ENCODE data around the gene OR1F1.
"Not testable (repeated sequence)": the region's sequence is repeated elsewhere in the genome, so short reads cannot be mapped to it uniquely, and the experiment has no call there.

Gene OR1F1

DNA sequence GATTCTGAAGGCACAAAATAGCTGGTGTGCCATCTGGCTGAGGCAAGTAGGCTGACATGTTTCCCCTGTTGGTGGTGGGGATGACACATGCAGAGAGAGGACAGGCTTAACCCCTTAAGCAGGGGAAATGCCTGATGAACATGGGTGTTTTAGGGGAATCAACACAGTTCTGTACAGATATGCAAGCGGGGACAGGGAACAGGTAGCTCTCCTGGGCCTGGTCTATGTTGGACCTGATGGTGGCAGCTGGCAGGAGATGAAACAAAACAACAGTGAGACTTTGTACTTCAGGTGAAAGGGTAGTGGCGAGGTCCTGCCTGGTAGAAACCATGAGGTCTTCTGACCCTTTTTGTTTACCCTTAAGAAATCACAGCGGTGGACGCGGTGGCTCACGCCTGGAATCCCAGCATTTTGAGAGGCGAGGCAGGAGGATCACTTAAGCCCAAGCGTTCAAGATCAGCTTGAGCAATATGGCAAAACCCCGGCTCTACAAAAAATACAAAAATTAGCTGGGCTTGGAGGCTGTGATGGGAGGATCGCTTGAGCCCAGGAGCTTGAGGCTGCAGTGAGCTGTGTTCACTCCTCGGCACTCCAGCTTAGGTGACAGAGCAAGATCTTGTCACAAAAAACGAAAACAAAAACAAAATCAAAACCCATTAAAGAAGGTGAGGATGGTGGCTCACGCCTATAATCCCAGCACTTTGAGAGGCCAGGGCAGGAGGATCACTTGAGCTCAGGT is 10.5 kb downstream of the OR1F1 start:
- Histone ChIP-seq H3K9me3 (ENCODE audit: control insufficient read depth, low read length) (no peaks in the 10 kb centered on the region), H3K27me3 (ENCODE audit: control insufficient read depth, insufficient read depth, low read length, poor library complexity, severe bottlenecking) (peaks cover 23% of the 10 kb centered on the region), H3K27ac (ENCODE audit: insufficient read depth, low read depth, low read length, poor library complexity, severe bottlenecking) (no peak overlapping the region), H3K4me3 (ENCODE audit: insufficient read depth, low read depth, low read length) (no peak overlapping the region), H3K4me1 (ENCODE audit: control insufficient read depth, insufficient read depth, low read length) (no peaks in the 10 kb centered on the region), H3K36me3 (ENCODE audit: control insufficient read depth, insufficient read depth, low read length) (no peaks in the 10 kb centered on the region)
- WGBS, 2 experiments = 88 to 89% methylated on average over 13 of the region's 13 CpGs

DNA sequence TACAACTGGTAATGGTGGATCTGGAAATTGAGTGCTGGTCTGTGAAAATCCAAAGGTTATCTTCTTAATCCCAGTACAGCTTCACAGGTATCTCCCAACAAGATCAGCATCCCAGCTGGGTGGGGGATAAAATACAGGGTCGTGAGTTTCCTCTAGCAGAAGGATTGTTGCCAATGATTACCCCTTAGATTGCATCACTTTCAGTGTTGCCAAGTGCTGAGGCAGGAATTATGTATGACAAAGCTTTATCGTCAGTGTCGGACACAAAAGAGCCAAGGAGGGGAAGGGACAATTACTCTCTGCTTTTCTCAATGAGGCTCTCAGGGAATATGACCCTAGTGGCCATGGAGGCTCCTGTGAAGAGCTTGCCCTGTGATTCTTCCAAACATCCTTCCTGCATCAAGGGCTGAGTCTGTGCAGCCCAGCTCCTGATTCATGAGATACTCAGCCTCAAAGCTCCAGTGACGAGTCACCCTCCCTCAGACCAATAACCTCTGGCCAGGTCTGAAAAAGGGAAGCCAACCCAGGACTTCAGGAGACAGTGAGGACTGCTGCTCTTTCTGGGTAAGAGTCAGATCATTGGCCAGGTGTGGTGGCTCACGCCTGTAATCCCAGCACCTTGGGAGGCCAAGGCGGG is 15.0 kb downstream of the OR1F1 start:
- Histone ChIP-seq H3K4me1 (ENCODE audit: control insufficient read depth, insufficient read depth, low read length) (no peaks in the 10 kb centered on the region), H3K9me3 (ENCODE audit: control insufficient read depth, low read length) (no peaks in the 10 kb centered on the region), H3K27me3 (ENCODE audit: control insufficient read depth, insufficient read depth, low read length, poor library complexity, severe bottlenecking) (peaks cover 8% of the 10 kb centered on the region), H3K36me3 (ENCODE audit: control insufficient read depth, insufficient read depth, low read length) (no peaks in the 10 kb centered on the region), H3K4me3 (ENCODE audit: insufficient read depth, low read depth, low read length) (no peak overlapping the region), H3K27ac (ENCODE audit: insufficient read depth, low read depth, low read length, poor library complexity, severe bottlenecking) (no peak overlapping the region)
- WGBS, 2 experiments = 70 to 73% methylated on average over 6 of the region's 6 CpGs

DNA sequence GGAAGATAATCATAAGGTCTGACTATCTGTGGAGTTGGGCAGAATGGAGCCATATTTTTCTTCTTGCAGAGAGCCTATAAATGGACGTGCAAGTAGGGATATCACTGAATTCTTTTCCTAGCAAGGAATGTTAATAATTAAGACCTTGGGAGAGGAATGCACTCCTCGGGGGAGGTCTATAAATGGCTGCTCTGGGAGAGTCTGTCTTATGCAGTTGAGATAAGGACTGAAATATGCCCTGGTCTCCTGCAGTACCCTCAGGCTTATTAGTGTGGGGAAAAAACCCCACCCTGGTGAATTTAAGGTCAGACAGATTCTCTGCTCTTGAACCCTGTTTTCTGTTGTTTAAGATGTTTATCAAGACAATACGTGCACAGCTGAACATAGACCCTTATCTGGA is 17.9 kb downstream of the OR1F1 start:
- not testable (repeated sequence) for H3K27me3 ChIP-seq (ENCODE audit: control insufficient read depth, insufficient read depth, low read length, poor library complexity, severe bottlenecking); H3K36me3 ChIP-seq (ENCODE audit: control insufficient read depth, insufficient read depth, low read length); H3K4me1 ChIP-seq (ENCODE audit: control insufficient read depth, insufficient read depth, low read length); H3K27ac ChIP-seq (ENCODE audit: insufficient read depth, low read depth, low read length, poor library complexity, severe bottlenecking); H3K4me3 ChIP-seq (ENCODE audit: insufficient read depth, low read depth, low read length); H3K9me3 ChIP-seq (ENCODE audit: control insufficient read depth, low read length)
- 65 to 79% methylated on average over 3 of the region's 3 CpGs for WGBS, 2 experiments

DNA sequence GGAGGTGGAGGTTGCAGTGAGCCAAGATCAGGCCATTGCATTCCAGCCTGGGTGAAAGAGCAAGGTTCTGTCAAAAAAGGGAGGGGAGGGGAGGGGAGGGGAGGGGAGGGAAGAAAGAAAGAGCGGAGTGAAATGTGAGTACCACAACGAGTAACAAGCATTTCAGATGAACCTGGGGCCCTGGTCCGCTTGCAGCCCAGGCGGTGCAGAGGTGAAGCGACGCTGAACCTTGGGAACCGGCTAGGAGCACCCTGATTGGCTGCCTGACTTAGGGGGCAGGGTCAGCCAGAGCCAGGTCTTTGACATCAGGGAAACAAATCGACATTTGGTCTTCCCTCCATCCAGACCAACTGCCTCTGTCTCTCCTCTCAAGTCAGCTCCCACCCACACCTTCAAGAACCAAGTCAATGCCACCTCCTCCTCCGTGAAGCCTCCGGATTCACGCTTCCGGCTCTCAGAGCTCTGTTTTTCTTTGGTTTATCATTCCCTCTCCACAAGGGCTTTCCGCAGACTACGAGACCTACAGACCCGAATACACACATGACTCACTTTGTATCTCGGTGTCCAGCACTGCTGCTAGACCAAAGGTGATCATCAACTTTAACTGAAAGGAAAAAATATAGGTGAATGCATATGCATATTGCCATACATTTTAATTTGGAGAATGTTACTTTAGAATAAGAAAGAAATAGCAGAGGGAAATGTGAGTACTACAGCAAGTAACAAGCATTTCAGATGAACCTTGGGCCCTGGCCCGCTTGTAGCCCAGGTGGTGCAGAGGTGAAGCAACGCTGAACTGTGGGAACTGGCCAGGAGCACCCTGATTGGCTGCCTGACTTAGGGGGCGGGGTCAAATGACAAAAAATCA is 19.3 kb downstream of the OR1F1 start:
- no peaks in the 10 kb centered on the region for H3K36me3 ChIP-seq (ENCODE audit: control insufficient read depth, insufficient read depth, low read length)
- no peaks in the 10 kb centered on the region for H3K27me3 ChIP-seq (ENCODE audit: control insufficient read depth, insufficient read depth, low read length, poor library complexity, severe bottlenecking)
- H3K27ac ChIP-seq (ENCODE audit: insufficient read depth, low read depth, low read length, poor library complexity, severe bottlenecking) = no peak overlapping the region
- peaks cover 2% of the 10 kb centered on the region for H3K9me3 ChIP-seq (ENCODE audit: control insufficient read depth, low read length)
- WGBS, 2 experiments = 64 to 68% methylated on average over 18 to 19 of the region's 19 CpGs
- no peaks in the 10 kb centered on the region for H3K4me1 ChIP-seq (ENCODE audit: control insufficient read depth, insufficient read depth, low read length)
- no peak overlapping the region for H3K4me3 ChIP-seq (ENCODE audit: insufficient read depth, low read depth, low read length)

DNA sequence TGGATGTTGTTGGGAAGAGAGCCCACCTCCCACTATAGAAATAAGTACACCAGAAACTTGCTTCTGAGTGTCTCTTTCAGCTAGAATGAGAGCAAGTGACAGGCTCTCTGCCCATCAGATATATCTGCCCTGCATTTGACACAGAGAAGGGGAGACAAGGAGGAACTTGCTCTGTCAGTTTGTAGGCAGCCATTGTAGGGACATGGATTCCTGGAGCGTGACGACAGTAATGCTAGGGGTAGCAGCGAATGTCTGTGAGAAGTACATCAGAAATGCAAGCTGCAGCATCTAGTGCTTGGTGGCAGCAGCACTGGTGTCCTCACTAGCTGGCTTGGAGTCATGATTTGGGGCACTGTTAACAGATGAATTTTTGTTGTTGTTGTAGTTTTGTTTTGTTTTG is 24.0 kb downstream of the OR1F1 start:
- no peaks in the 10 kb centered on the region for H3K4me1 ChIP-seq (ENCODE audit: control insufficient read depth, insufficient read depth, low read length)
- WGBS, 2 experiments = 83 to 85% methylated on average over 3 of the region's 3 CpGs

DNA sequence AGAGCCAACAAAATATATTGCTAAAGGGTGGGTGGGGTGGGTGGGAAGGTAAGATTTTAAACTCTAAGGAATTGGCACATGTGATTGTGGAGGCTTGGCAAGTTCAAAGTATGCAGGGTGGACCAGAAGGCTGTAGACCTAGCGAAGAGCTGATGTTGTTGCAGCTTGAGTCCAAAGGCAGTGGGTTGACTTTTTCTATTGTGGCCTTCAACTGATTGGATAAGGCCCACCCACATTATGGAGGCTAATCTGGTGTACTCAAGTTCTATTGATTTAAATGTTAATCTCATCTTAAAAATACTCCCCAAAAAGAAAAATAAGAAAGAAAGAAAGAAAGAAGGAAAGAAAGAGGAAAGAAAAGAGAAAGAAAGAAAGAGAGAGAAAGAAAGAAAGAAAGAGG is 24.6 kb downstream of the OR1F1 start:
- Histone ChIP-seq H3K4me3 (ENCODE audit: insufficient read depth, low read depth, low read length) (no peak overlapping the region), H3K36me3 (ENCODE audit: control insufficient read depth, insufficient read depth, low read length) (no peaks in the 10 kb centered on the region), H3K27me3 (ENCODE audit: control insufficient read depth, insufficient read depth, low read length, poor library complexity, severe bottlenecking) (no peaks in the 10 kb centered on the region), H3K27ac (ENCODE audit: insufficient read depth, low read depth, low read length, poor library complexity, severe bottlenecking) (no peak overlapping the region), H3K9me3 (ENCODE audit: control insufficient read depth, low read length) (peaks cover 2% of the 10 kb centered on the region), H3K4me1 (ENCODE audit: control insufficient read depth, insufficient read depth, low read length) (no peaks in the 10 kb centered on the region)
- 69 to 74% methylated on average over 1 of the region's 1 CpG for WGBS, 2 experiments

More for the DNA sequence above, 24.0 kb downstream of the OR1F1 start:
- Histone ChIP-seq H3K9me3 (ENCODE audit: control insufficient read depth, low read length) (peaks cover 2% of the 10 kb centered on the region), H3K36me3 (ENCODE audit: control insufficient read depth, insufficient read depth, low read length) (no peaks in the 10 kb centered on the region), H3K27me3 (ENCODE audit: control insufficient read depth, insufficient read depth, low read length, poor library complexity, severe bottlenecking) (no peaks in the 10 kb centered on the region), H3K27ac (ENCODE audit: insufficient read depth, low read depth, low read length, poor library complexity, severe bottlenecking) (no peak overlapping the region), H3K4me3 (ENCODE audit: insufficient read depth, low read depth, low read length) (no peak overlapping the region)

DNA sequence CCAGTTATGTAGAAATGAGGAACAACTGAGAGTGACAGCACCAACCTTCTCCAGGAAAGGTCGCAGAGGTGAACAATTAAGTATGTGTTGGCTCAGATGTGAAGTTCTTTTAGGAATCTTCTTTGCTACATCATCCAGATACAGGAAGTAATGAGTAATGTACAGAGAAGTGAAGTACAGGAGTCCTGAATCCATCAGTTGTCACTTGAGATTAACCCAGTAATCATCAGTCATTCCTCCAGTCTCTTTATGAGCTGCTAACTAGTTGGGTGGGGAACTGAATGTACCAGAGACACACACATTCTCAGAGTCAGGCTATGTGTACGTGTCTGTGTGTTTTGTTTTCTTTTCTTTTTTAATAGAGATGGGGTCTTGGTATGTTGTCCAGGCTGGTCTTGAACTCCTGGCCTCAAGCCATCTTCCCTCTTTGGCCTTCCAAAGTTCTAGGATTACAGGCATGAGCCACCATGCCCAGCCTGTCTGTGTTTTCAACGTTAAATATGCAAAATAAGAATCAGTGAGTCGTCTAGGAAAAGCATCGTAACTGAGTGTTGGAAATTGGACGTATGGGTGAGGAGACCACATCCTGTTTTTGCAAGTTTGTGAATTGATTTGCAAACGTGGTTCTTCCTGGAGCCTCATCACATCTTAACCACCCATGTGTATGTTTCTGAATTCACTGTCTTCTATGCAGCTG is 27.0 kb downstream of the OR1F1 start:
- H3K9me3 ChIP-seq (ENCODE audit: control insufficient read depth, low read length) = peaks cover 2% of the 10 kb centered on the region
- H3K27ac ChIP-seq (ENCODE audit: insufficient read depth, low read depth, low read length, poor library complexity, severe bottlenecking) = no peak overlapping the region
- no peaks in the 10 kb centered on the region for H3K27me3 ChIP-seq (ENCODE audit: control insufficient read depth, insufficient read depth, low read length, poor library complexity, severe bottlenecking)
- 56 to 64% methylated on average over 7 of the region's 7 CpGs for WGBS, 2 experiments
- H3K4me3 ChIP-seq (ENCODE audit: insufficient read depth, low read depth, low read length) = no peak overlapping the region
- H3K4me1 ChIP-seq (ENCODE audit: control insufficient read depth, insufficient read depth, low read length) = no peaks in the 10 kb centered on the region
- no peaks in the 10 kb centered on the region for H3K36me3 ChIP-seq (ENCODE audit: control insufficient read depth, insufficient read depth, low read length)

DNA sequence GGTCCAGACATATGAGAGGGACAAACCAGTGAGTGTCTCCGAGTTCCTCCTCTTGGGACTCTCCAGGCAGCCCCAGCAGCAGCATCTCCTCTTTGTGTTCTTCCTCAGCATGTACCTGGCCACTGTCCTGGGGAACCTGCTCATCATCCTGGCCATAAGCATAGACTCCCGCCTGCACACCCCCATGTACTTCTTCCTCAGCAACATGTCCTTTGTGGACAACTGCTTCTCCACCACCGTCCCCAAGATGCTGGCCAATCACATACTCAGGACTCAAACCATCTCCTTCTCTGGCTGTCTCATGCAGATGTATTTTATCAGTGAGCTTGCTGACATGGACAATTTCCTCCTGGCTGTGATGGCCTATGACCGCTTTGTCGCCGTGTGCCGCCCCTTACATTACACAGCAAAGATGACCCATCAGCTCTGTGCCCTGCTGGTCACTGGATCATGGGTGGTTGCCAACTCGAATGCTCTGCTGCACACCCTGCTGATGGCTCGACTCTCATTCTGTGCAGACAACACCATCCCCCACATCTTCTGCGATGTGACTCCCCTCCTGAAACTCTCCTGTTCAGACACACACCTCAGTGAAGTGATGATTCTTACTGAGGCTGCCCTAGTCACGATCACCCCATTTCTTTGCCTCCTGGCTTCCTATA is 27.7 kb downstream of the OR1F1 start:
- no peak overlapping the region for H3K4me3 ChIP-seq (ENCODE audit: insufficient read depth, low read depth, low read length)
- peaks cover 2% of the 10 kb centered on the region for H3K9me3 ChIP-seq (ENCODE audit: control insufficient read depth, low read length)
- H3K27me3 ChIP-seq (ENCODE audit: control insufficient read depth, insufficient read depth, low read length, poor library complexity, severe bottlenecking) = no peaks in the 10 kb centered on the region
- 81 to 82% methylated on average over 11 of the region's 11 CpGs for WGBS, 2 experiments
- no peaks in the 10 kb centered on the region for H3K4me1 ChIP-seq (ENCODE audit: control insufficient read depth, insufficient read depth, low read length)
- H3K27ac ChIP-seq (ENCODE audit: insufficient read depth, low read depth, low read length, poor library complexity, severe bottlenecking) = no peak overlapping the region
- H3K36me3 ChIP-seq (ENCODE audit: control insufficient read depth, insufficient read depth, low read length) = no peaks in the 10 kb centered on the region

DNA sequence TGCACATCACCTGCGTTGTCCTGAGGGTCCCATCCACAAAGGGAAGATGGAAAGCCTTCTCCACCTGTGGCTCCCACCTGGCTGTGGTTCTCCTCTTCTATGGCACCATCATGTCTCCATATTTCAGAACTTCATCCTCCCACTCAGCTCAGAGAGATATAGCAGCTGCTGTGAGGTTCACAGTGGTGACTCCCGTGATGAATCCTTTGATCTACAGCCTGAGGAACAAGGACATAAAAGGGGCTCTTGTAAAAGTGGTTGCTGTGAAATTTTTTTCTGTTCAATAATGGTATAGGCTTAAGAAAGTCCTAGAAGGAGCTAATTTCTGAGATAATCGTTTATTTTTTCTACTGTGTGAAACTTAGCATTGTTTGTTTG is 28.2 kb downstream of the OR1F1 start:
- Histone ChIP-seq H3K27me3 (ENCODE audit: control insufficient read depth, insufficient read depth, low read length, poor library complexity, severe bottlenecking) (no peaks in the 10 kb centered on the region), H3K4me1 (ENCODE audit: control insufficient read depth, insufficient read depth, low read length) (no peaks in the 10 kb centered on the region), H3K27ac (ENCODE audit: insufficient read depth, low read depth, low read length, poor library complexity, severe bottlenecking) (no peak overlapping the region), H3K4me3 (ENCODE audit: insufficient read depth, low read depth, low read length) (no peak overlapping the region), H3K36me3 (ENCODE audit: control insufficient read depth, insufficient read depth, low read length) (no peaks in the 10 kb centered on the region), H3K9me3 (ENCODE audit: control insufficient read depth, low read length) (peaks cover 2% of the 10 kb centered on the region)
- 61 to 63% methylated on average over 3 of the region's 3 CpGs for WGBS, 2 experiments

All from ectodermal cell (in vitro differentiated cells).